ENCODE measurements around the gene PDCD1.

PDCD1 gene

GRCh38 chr2:241893265-241893664 lies 34.6 kb upstream of the PDCD1 start:
- DNase-seq (ENCODE audit: extremely low read depth, low read depth) = no peak
- TF ChIP-seq, protein P1, sequence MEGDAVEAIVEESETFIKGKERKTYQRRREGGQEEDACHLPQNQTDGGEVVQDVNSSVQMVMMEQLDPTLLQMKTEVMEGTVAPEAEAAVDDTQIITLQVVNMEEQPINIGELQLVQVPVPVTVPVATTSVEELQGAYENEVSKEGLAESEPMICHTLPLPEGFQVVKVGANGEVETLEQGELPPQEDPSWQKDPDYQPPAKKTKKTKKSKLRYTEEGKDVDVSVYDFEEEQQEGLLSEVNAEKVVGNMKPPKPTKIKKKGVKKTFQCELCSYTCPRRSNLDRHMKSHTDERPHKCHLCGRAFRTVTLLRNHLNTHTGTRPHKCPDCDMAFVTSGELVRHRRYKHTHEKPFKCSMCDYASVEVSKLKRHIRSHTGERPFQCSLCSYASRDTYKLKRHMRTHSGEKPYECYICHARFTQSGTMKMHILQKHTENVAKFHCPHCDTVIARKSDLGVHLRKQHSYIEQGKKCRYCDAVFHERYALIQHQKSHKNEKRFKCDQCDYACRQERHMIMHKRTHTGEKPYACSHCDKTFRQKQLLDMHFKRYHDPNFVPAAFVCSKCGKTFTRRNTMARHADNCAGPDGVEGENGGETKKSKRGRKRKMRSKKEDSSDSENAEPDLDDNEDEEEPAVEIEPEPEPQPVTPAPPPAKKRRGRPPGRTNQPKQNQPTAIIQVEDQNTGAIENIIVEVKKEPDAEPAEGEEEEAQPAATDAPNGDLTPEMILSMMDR (IDR thresholded peaks at IDR 0.05; ENCODE audit: low read depth, low read length) = no peak

DNA sequence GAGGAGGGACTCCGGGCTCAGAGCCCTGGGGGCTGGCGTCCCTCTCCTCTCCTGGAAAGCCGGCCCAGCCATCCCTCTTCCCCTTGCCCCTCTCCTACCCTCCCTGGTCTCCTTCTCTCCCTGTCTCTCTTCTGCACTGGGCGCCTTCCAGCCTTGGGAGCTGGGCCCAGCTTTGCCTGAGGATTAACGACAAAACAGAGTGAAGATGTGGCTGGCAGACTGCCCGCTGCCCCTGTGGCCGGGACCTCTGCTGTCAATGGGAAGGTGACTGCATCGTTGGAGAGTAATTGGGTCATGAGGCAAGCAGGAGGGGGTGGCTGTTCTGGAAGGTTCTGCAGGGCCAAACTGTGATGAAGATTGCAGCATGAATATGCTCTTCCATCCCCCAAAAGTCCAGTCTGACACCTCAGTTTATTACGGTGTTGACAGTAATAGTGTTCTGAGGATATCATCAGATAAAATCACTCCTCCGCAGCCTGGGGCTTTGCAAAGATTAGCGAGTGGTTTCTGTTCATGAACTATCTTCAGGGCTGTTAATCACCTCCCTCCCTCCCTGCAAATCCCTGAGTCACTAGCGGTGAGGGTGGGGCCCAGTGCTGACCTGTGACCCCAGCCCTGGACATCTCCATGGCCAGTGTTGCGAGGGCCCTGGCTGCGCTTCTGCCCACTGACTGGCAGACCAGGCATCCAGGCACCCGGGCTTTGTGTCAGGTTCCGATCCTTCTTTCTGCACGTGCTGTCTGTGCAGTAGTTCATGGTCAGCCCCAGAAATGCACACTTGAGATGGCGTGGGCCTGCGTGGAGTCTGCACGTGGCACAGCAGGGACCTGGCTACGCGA lies 33.8 kb upstream of the PDCD1 start:
- TF ChIP-seq, protein P1 (IDR thresholded peaks at IDR 0.05; ENCODE audit: low read depth, low read length) = no peak
- no peak for DNase-seq (ENCODE audit: extremely low read depth, low read depth)

DNA sequence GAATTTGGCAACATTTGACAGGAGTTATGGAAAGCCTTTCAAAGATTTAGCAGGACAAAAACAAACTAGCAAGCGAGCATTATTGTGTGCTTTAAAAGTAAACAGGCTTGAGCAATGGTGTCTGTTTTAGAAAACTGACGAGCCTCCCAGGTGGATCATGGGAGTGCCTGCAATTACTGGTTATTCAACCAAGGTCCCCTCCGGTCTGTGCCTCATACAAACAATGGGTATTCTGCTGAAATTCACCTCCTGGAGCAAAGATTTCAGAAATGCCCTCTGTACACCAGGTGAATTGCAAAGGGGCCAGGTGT lies 33.2 kb upstream of the PDCD1 start:
- DNase-seq (ENCODE audit: extremely low read depth, low read depth) = no peak
- TF ChIP-seq, protein P1 (IDR thresholded peaks at IDR 0.05; ENCODE audit: low read depth, low read length) = no peak

GRCh38 chr2:241891315-241891987 lies 32.8 kb upstream of the PDCD1 start:
- TF ChIP-seq, protein P1 (IDR thresholded peaks at IDR 0.05; ENCODE audit: low read depth, low read length) = no peak
- no peak for DNase-seq (ENCODE audit: extremely low read depth, low read depth)

DNA sequence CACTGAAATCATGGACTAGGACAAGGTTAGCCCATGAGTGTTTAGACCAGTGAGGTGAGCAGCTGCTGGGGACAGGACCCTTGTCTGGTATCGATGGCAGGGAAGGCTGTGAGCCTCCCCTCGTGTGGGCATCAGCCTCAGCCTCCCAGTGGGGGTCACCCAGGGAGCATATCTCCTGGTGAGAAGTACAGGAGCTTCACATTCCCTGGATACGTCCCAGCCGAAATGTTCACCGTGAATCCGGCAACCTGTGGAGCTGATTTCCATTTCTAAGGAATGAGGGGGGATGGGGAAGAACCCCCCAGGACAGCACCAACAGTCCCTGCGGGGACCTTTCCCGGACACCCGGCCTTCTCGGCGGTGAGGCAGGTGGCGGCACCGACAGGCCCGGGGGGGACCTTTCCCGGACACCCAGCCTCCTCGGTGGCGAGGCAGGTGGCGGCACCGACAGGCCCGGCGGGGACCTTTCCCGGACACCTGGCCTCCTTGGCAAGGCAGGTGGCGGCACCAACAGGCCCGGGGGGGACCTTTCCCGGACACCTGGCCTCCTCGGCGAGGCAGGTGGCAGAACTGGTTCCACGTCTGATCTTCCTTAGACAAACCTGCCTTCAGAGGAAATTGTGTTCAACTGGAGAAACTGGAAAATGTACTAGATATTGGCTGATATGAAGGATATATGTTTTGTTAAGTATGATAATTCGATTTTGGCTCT lies 32.0 kb upstream of the PDCD1 start:
- no peak for DNase-seq (ENCODE audit: extremely low read depth, low read depth)
- TF ChIP-seq, protein P1 (IDR thresholded peaks at IDR 0.05; ENCODE audit: low read depth, low read length) = no peak

DNA sequence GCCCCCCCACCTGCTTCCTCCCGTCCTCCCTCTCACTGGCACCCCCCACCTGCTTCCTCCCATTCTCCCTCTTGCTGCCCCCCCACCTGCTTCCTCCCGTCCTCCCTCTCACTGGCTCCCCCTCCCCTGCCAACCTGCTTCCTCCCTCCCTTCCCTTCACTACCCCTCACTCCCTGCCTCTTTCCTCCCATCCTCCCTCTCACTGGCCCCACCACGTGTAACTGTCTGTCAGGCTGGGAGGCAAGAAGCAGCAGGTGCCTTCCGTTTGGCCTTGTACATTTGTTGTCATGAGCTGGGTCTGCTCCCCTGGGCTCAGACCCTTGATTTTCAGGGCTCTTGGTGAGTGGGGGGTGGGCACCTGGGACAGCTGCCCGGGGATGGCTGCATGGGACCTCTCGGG lies 29.9 kb upstream of the PDCD1 start:
- DNase-seq (ENCODE audit: extremely low read depth, low read depth) = no peak
- TF ChIP-seq, protein P1 (IDR thresholded peaks at IDR 0.05; ENCODE audit: low read depth, low read length) = no peak

Data from AG09319 (cell line).